Tibial artery (tissue), 4 donors: ENCODE measurements around the gene KRT33B.

Experiments used
- DNase-seq, 2 donors: peaks; one replicate each; pipeline ENCODE4 v3.0.0-alpha.2; 2019
- H3K27ac ChIP-seq, 2 donors: fragments of 200-600 bp; sonication (generic) in 1 of 2; 1 replicate in 1 of 2; 2 replicates in 1 of 2; pipeline ENCODE4 v1.5.1; 2018 to 2019; ENCODE audit warnings: mild to moderate bottlenecking in 1 of 2
- H3K27me3 ChIP-seq, 2 donors: fragments of 200-600 bp; sonication (generic) in 1 of 2; one replicate each; pipeline versions ENCODE4 v1.5.1 to v1.6.0; 2016 to 2019
- H3K36me3 ChIP-seq, 3 donors: fragments of 200-600 bp; sonication (generic) in 2 of 3; one replicate each; pipeline ENCODE4 v1.5.1; 2016 to 2019; ENCODE audit warnings: mild to moderate bottlenecking in 2 of 3
- H3K4me1 ChIP-seq, 4 donors: fragments of 200-600 bp; sonication (generic) in 2 of 4; 1 replicate in 3 of 4; 2 replicates in 1 of 4; pipeline ENCODE4 v1.5.1; 2016 to 2019
- H3K4me3 ChIP-seq, 2 donors: fragments of 200-600 bp; sonication (generic) in 1 of 2; 1 replicate in 1 of 2; 2 replicates in 1 of 2; pipeline ENCODE4 v1.5.1; 2018 to 2019; ENCODE audit warnings: mild to moderate bottlenecking in 2 of 2
- H3K9me3 ChIP-seq, 3 donors: fragments of 200-600 bp; sonication (generic) in 1 of 3; one replicate each; pipeline ENCODE4 v1.5.1; 2016 to 2019
- CTCF ChIP-seq, 2 experiments: fragments of 200-600 bp in 1 of 2; fragments of 450-650 bp in 1 of 2; IDR thresholded peaks; one replicate each; pipeline ENCODE4 v1.5.1; 2017 to 2019; ENCODE audit warnings: antibody characterized with exemption in 2 of 2, mild to moderate bottlenecking in 1 of 2, moderate library complexity in 1 of 2
- intact Hi-C: fragments of 100-400 bp; cut with DNase I; formaldehyde crosslinking; loops from one replicate; pipeline ENCODE4 v1.15.0; 2023; ENCODE audit warnings: low total_unique reads

The KRT33B gene

GRCh38 chr17:41393294-41393693 lies 23.7 kb upstream of the KRT33B start:
- no peaks in the 10 kb centered on the region for H3K4me1 ChIP-seq
- DNase-seq = no peak
- no peaks in the 10 kb centered on the region for H3K36me3 ChIP-seq
- intact Hi-C loops = no loop called here
- no peaks in the 10 kb centered on the region for H3K9me3 ChIP-seq
- peaks cover 0 to 8% of the 10 kb centered on the region in 2 donors for H3K27me3 ChIP-seq
- no peak overlapping the region for H3K27ac ChIP-seq
- H3K4me3 ChIP-seq = no peak overlapping the region
- TF ChIP-seq CTCF (IDR thresholded peaks at IDR 0.05) = no peak

GRCh38 chr17:41392278-41392677 lies 22.7 kb upstream of the KRT33B start:
- Histone ChIP-seq H3K27ac (no peak overlapping the region), H3K27me3 (peaks cover 0 to 6% of the 10 kb centered on the region in 2 donors), H3K4me1 (no peaks in the 10 kb centered on the region), H3K36me3 (no peaks in the 10 kb centered on the region), H3K4me3 (no peak overlapping the region), H3K9me3 (peaks cover 0 to 4% (median under 1%) of the 10 kb centered on the region in 3 donors)
- no peak for TF ChIP-seq CTCF (IDR thresholded peaks at IDR 0.05)
- intact Hi-C loops = no loop called here
- DNase-seq = no peak

GRCh38 chr17:41391535-41391934 lies 21.9 kb upstream of the KRT33B start:
- DNase-seq = no peak
- no peak for TF ChIP-seq CTCF (IDR thresholded peaks at IDR 0.05)
- peaks cover 0 to 11% (median 8%) of the 10 kb centered on the region in 3 donors for H3K9me3 ChIP-seq
- no peak overlapping the region for H3K27ac ChIP-seq
- intact Hi-C loops = no loop called here
- H3K36me3 ChIP-seq = no peaks in the 10 kb centered on the region
- no peak overlapping the region for H3K4me3 ChIP-seq
- H3K4me1 ChIP-seq = no peaks in the 10 kb centered on the region
- peaks cover 0 to 6% of the 10 kb centered on the region in 2 donors for H3K27me3 ChIP-seq

- TF ChIP-seq CTCF (IDR thresholded peaks at IDR 0.05) = no peak
- H3K36me3 ChIP-seq = no peaks in the 10 kb centered on the region
- intact Hi-C loops = no loop called here
- no peak for DNase-seq
- no peak overlapping the region for H3K4me3 ChIP-seq
- peaks cover 0 to 6% of the 10 kb centered on the region in 2 donors for H3K27me3 ChIP-seq
- no peak overlapping the region for H3K27ac ChIP-seq
- no peaks in the 10 kb centered on the region for H3K4me1 ChIP-seq
- peaks cover 3 to 17% (median 8%) of the 10 kb centered on the region in 3 donors for H3K9me3 ChIP-seq
These were observed 20.9 kb upstream of the KRT33B start for GRCh38 chr17:41390411-41390938.

GRCh38 chr17:41387670-41388069 lies 18.1 kb upstream of the KRT33B start:
- intact Hi-C loops = no loop called here
- no peaks in the 10 kb centered on the region for H3K4me1 ChIP-seq
- no peak overlapping the region for H3K4me3 ChIP-seq
- H3K27ac ChIP-seq = no peak overlapping the region
- peaks cover 0 to 6% of the 10 kb centered on the region in 2 donors for H3K27me3 ChIP-seq
- H3K9me3 ChIP-seq = peaks cover 3 to 17% (median 8%) of the 10 kb centered on the region in 3 donors
- no peak for DNase-seq
- no peaks in the 10 kb centered on the region for H3K36me3 ChIP-seq
- TF ChIP-seq CTCF (IDR thresholded peaks at IDR 0.05) = no peak

GRCh38 chr17:41386227-41386626 lies 16.6 kb upstream of the KRT33B start:
- TF ChIP-seq CTCF (IDR thresholded peaks at IDR 0.05) = no peak

More at GRCh38 chr17:41386227-41386626, 16.6 kb upstream of the KRT33B start:
- no peak for DNase-seq
- no peak overlapping the region for H3K27ac ChIP-seq
- peaks cover 0 to 10% of the 10 kb centered on the region in 2 donors for H3K27me3 ChIP-seq
- H3K4me3 ChIP-seq = no peak overlapping the region
- H3K4me1 ChIP-seq = no peaks in the 10 kb centered on the region
- no peaks in the 10 kb centered on the region for H3K36me3 ChIP-seq
- peaks cover 3 to 17% (median 8%) of the 10 kb centered on the region in 3 donors for H3K9me3 ChIP-seq
- intact Hi-C loops = no loop called here
